Measurements from ENCODE around the gene C3orf18.

The C3orf18 gene

GRCh38 chr3:50549226-50549625 is 18.3 kb downstream of the C3orf18 start:
- no peak for DNase-seq

GRCh38 chr3:50545781-50546180 is 21.8 kb downstream of the C3orf18 start:
- DNase-seq, result no peak

GRCh38 chr3:50542177-50543034 is 25.1 kb downstream of the C3orf18 start:
- DNase-seq, result peak; percentile 46 to 81 (median 55)

- DNase-seq, result peak in 1 of 3 experiments; percentile 58
Observed at GRCh38 chr3:50539356-50540286, 27.9 kb downstream of the C3orf18 start.

- DNase-seq, result no peak
Observed at GRCh38 chr3:50537421-50538129, 30.0 kb downstream of the C3orf18 start.

GRCh38 chr3:50536471-50537180 is 30.9 kb downstream of the C3orf18 start:
- no peak for DNase-seq

- DNase-seq, result no peak
Observed at GRCh38 chr3:50534681-50535330, 32.7 kb downstream of the C3orf18 start.

GRCh38 chr3:50533807-50534461 is 33.6 kb downstream of the C3orf18 start:
- no peak for DNase-seq

GRCh38 chr3:50533316-50533715 is 34.2 kb downstream of the C3orf18 start:
- peak in 1 of 3 experiments; percentile 44 for DNase-seq

- no peak for DNase-seq
Observed at GRCh38 chr3:50532062-50532705, 35.4 kb downstream of the C3orf18 start.

- DNase-seq, result no peak
Observed at GRCh38 chr3:50531201-50531600, 36.3 kb downstream of the C3orf18 start.

GRCh38 chr3:50530001-50530970 is 37.3 kb downstream of the C3orf18 start:
- DNase-seq, result peak in 2 of 3 experiments; percentile 45 to 60

- DNase-seq, result peak in 2 of 3 experiments; percentile 62 to 79
Observed at GRCh38 chr3:50525987-50526386, 41.6 kb downstream of the C3orf18 start.

GRCh38 chr3:50525191-50525910 is 42.2 kb downstream of the C3orf18 start:
- DNase-seq, result peak in 2 of 3 experiments; percentile 74 to 85

GRCh38 chr3:50524746-50525145 is 42.8 kb downstream of the C3orf18 start:
- peak in 1 of 3 experiments; percentile 23 for DNase-seq

GRCh38 chr3:50523279-50523811 is 44.2 kb downstream of the C3orf18 start:
- peak in 2 of 3 experiments; percentile 47 to 85 for DNase-seq

GRCh38 chr3:50521572-50521971 is 46.0 kb downstream of the C3orf18 start:
- DNase-seq, result peak in 2 of 3 experiments; percentile 55 to 75

GRCh38 chr3:50520849-50521248 is 46.7 kb downstream of the C3orf18 start:
- no peak for DNase-seq

Data from NCI-H1417 (cell line).